ENCODE data around the gene SEMA7A. TPM values are rescaled to one million over a fixed set of nuclear protein-coding genes. Genes with fewer than 3 reads are reported as not detected.
A peak's percentile ranks its signal among the peaks of the same experiment; 100 is the strongest.
"Not testable (repeated sequence)": the region's sequence is repeated elsewhere in the genome, so short reads cannot be mapped to it uniquely, and the experiment has no call there.

The SEMA7A gene
- total RNA-seq, 2 experiments from 2014 or later: 15.2 to 15.8 TPM

- H3K27me3 Mint-ChIP-seq: no peaks in the 10 kb centered on the region
Observed at GRCh38 chr15:74395319-74396145, 38.2 kb downstream of the SEMA7A start.

GRCh38 chr15:74394090-74394846, 39.5 kb downstream of the SEMA7A start:
- Mint-ChIP-seq H3K27ac (peak overlapping the region; percentile 76), H3K27me3 (no peaks in the 10 kb centered on the region), H3K4me3 (no peak overlapping the region), H3K36me3 (no peaks in the 10 kb centered on the region), H3K4me1 (peaks cover 63% of the 10 kb centered on the region), H3K9me3 (no peaks in the 10 kb centered on the region)
- POLR2A ChIA-PET: interaction anchor here (2.3 kb wide), 1 partner anchor 9 kb away, joined by 15 read pairs; no protein-coding TSS in a partner anchor
- no peak for DNase-seq
- ATAC-seq (ENCODE audit: low read depth): no peak

More at GRCh38 chr15:74395319-74396145, 38.2 kb downstream of the SEMA7A start:
- Mint-ChIP-seq H3K4me3 (no peak overlapping the region), H3K4me1 (peaks cover 70% of the 10 kb centered on the region), H3K36me3 (no peaks in the 10 kb centered on the region), H3K9me3 (no peaks in the 10 kb centered on the region), H3K27ac (peak overlapping the region; percentile 90)
- ATAC-seq (ENCODE audit: low read depth) (no peak), DNase-seq (no peak)
- POLR2A ChIA-PET: interaction anchor here (1.1 to 2.6 kb wide), 2 partner anchors 8 to 10 kb away, joined by 3 to 13 read pairs; no protein-coding TSS in a partner anchor

GRCh38 chr15:74393423-74393822, 40.3 kb downstream of the SEMA7A start:
- ATAC-seq (ENCODE audit: low read depth) (no peak), DNase-seq (no peak)
- no peaks in the 10 kb centered on the region for H3K9me3 Mint-ChIP-seq
- H3K27me3 Mint-ChIP-seq: no peaks in the 10 kb centered on the region
- H3K4me1 Mint-ChIP-seq: peaks cover 61% of the 10 kb centered on the region
- POLR2A ChIA-PET: interaction anchor here (2.3 kb wide), 1 partner anchor 8 kb away, joined by 15 read pairs; no protein-coding TSS in a partner anchor
- H3K4me3 Mint-ChIP-seq: no peak overlapping the region
- no peaks in the 10 kb centered on the region for H3K36me3 Mint-ChIP-seq
- peak overlapping the region; percentile 76 for H3K27ac Mint-ChIP-seq

- Mint-ChIP-seq H3K36me3 (no peaks in the 10 kb centered on the region), H3K4me1 (peaks cover 56% of the 10 kb centered on the region)
- POLR2A ChIA-PET: interaction anchor here (2.3 kb wide), 1 partner anchor 8 kb away, joined by 15 read pairs; no protein-coding TSS in a partner anchor
Observed at GRCh38 chr15:74392902-74393301, 40.9 kb downstream of the SEMA7A start.

GRCh38 chr15:74392451-74392830, 41.3 kb downstream of the SEMA7A start:
- DNase-seq (no peak), ATAC-seq (ENCODE audit: low read depth) (no peak)
- H3K4me1 Mint-ChIP-seq: peaks cover 51% of the 10 kb centered on the region
- no peak overlapping the region for H3K4me3 Mint-ChIP-seq
- no peaks in the 10 kb centered on the region for H3K9me3 Mint-ChIP-seq
- H3K36me3 Mint-ChIP-seq: no peaks in the 10 kb centered on the region
- POLR2A ChIA-PET: no interaction called here
- H3K27ac Mint-ChIP-seq: peak overlapping the region; percentile 83
- H3K27me3 Mint-ChIP-seq: no peaks in the 10 kb centered on the region

More at GRCh38 chr15:74392902-74393301, 40.9 kb downstream of the SEMA7A start:
- Mint-ChIP-seq H3K27me3 (no peaks in the 10 kb centered on the region), H3K27ac (peak overlapping the region; percentile 83), H3K9me3 (no peaks in the 10 kb centered on the region), H3K4me3 (no peak overlapping the region)
- DNase-seq (no peak), ATAC-seq (ENCODE audit: low read depth) (no peak)

- Mint-ChIP-seq H3K36me3 (no peaks in the 10 kb centered on the region), H3K27me3 (no peaks in the 10 kb centered on the region), H3K9me3 (no peaks in the 10 kb centered on the region), H3K4me1 (peaks cover 47% of the 10 kb centered on the region), H3K27ac (peak overlapping the region; percentile 83), H3K4me3 (peak overlapping the region; percentile 10)
- POLR2A ChIA-PET: no interaction called here
- ATAC-seq (ENCODE audit: low read depth) (no peak), DNase-seq (no peak)
Observed at GRCh38 chr15:74391582-74392450, 41.9 kb downstream of the SEMA7A start.

GRCh38 chr15:74390647-74391288, 43.0 kb downstream of the SEMA7A start:
- peaks cover 43% of the 10 kb centered on the region for H3K4me1 Mint-ChIP-seq
- H3K27me3 Mint-ChIP-seq: no peaks in the 10 kb centered on the region
- DNase-seq: no peak
- H3K27ac Mint-ChIP-seq: peak overlapping the region; percentile 75
- POLR2A ChIA-PET: interaction anchor here (2.9 kb wide), 1 partner anchor 10 kb away, joined by 14 read pairs; no protein-coding TSS in a partner anchor
- ATAC-seq (ENCODE audit: low read depth): no peak
- peak overlapping the region; percentile 51 for H3K4me3 Mint-ChIP-seq
- no peaks in the 10 kb centered on the region for H3K36me3 Mint-ChIP-seq
- H3K9me3 Mint-ChIP-seq: no peaks in the 10 kb centered on the region

GRCh38 chr15:74390049-74390646, 43.6 kb downstream of the SEMA7A start:
- Mint-ChIP-seq H3K4me1 (peaks cover 49% of the 10 kb centered on the region), H3K27ac (peak overlapping the region; percentile 75)
- H3K4me3 Mint-ChIP-seq; DNase-seq; H3K27me3 Mint-ChIP-seq; H3K9me3 Mint-ChIP-seq; H3K36me3 Mint-ChIP-seq; ATAC-seq (ENCODE audit: low read depth): not testable (repeated sequence)
- POLR2A ChIA-PET: interaction anchor here (2.9 kb wide), 1 partner anchor 11 kb away, joined by 14 read pairs; no protein-coding TSS in a partner anchor

- Mint-ChIP-seq H3K9me3 (no peaks in the 10 kb centered on the region), H3K36me3 (no peaks in the 10 kb centered on the region), H3K4me1 (peaks cover 55% of the 10 kb centered on the region), H3K27ac (peak overlapping the region; percentile 63), H3K4me3 (no peak overlapping the region), H3K27me3 (no peaks in the 10 kb centered on the region)
- POLR2A ChIA-PET: interaction anchor here (1.1 to 2.9 kb wide), 4 partner anchors 11 to 45 kb away, joined by 3 to 14 read pairs (median 3); no protein-coding TSS in a partner anchor
- no peak for ATAC-seq (ENCODE audit: low read depth)
- no peak for DNase-seq
Observed at GRCh38 chr15:74389241-74390048, 44.3 kb downstream of the SEMA7A start.

GRCh38 chr15:74388363-74388951, 45.3 kb downstream of the SEMA7A start:
- peak overlapping the region; percentile 63 for H3K27ac Mint-ChIP-seq

More at GRCh38 chr15:74388363-74388951, 45.3 kb downstream of the SEMA7A start:
- Mint-ChIP-seq H3K4me3 (no peak overlapping the region), H3K36me3 (no peaks in the 10 kb centered on the region), H3K4me1 (peaks cover 59% of the 10 kb centered on the region), H3K9me3 (no peaks in the 10 kb centered on the region), H3K27me3 (no peaks in the 10 kb centered on the region)
- no peak for ATAC-seq (ENCODE audit: low read depth)
- POLR2A ChIA-PET: interaction anchor here (1.1 to 2.9 kb wide), 4 partner anchors 12 to 46 kb away, joined by 3 to 14 read pairs (median 3); no protein-coding TSS in a partner anchor
- no peak for DNase-seq

All from activated naive CD8-positive, alpha-beta T cell treated with anti-CD3 and anti-CD28 coated beads, Interleukin-2, amount 10 ng/mL, durations not matched to agents 7 days and 5 days (primary cell).